ENCODE data around the gene DENND4A. TPM values are rescaled to one million over a fixed set of nuclear protein-coding genes. Genes with fewer than 3 reads are reported as not detected.

DENND4A gene
- total RNA-seq, 1 experiment from 2014 or later = 13.2 TPM

- Histone ChIP-seq H3K9me3 (ENCODE audit: low read depth, low read length, poor library complexity, severe bottlenecking) (no peaks in the 10 kb centered on the region), H3K4me3 (ENCODE audit: low read depth, low read length, poor library complexity, severe bottlenecking) (no peak overlapping the region), H3K27me3 (replicated peaks; ENCODE audit: insufficient read depth, low read depth, low read length, poor library complexity) (no peaks in the 10 kb centered on the region), H3K36me3 (ENCODE audit: insufficient read depth, low read length, poor library complexity, severe bottlenecking) (no peaks in the 10 kb centered on the region), H3K27ac (ENCODE audit: low read depth, low read length, poor library complexity, severe bottlenecking) (no peak overlapping the region), H3K4me1 (ENCODE audit: insufficient read depth, low read length, poor library complexity, severe bottlenecking) (no peaks in the 10 kb centered on the region)
- ChIA-PET CTCF (no interaction called here), POLR2A (ENCODE audit: low non-redundant PET) (no interaction called here)
- intact Hi-C loops (cut with micrococcal nuclease; ENCODE audit: unreplicated experiment) = no loop called here
- no peak for DNase-seq (ENCODE audit: low spot score)
- no TSS peak for BruUV-seq (replicated peaks)
- no peak for TF ChIP-seq EZH2 (IDR thresholded peaks at IDR 0.05; ENCODE audit: borderline replicate concordance, low read depth, low read length, poor library complexity, severe bottlenecking)
- TF ChIP-seq, protein P1, sequence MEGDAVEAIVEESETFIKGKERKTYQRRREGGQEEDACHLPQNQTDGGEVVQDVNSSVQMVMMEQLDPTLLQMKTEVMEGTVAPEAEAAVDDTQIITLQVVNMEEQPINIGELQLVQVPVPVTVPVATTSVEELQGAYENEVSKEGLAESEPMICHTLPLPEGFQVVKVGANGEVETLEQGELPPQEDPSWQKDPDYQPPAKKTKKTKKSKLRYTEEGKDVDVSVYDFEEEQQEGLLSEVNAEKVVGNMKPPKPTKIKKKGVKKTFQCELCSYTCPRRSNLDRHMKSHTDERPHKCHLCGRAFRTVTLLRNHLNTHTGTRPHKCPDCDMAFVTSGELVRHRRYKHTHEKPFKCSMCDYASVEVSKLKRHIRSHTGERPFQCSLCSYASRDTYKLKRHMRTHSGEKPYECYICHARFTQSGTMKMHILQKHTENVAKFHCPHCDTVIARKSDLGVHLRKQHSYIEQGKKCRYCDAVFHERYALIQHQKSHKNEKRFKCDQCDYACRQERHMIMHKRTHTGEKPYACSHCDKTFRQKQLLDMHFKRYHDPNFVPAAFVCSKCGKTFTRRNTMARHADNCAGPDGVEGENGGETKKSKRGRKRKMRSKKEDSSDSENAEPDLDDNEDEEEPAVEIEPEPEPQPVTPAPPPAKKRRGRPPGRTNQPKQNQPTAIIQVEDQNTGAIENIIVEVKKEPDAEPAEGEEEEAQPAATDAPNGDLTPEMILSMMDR (conservative IDR thresholded peaks at IDR 0.05; ENCODE audit: low read depth, low read length) = no peak
Observed at GRCh38 chr15:65806397-65806796, 14.3 kb upstream of the DENND4A start.

DNA sequence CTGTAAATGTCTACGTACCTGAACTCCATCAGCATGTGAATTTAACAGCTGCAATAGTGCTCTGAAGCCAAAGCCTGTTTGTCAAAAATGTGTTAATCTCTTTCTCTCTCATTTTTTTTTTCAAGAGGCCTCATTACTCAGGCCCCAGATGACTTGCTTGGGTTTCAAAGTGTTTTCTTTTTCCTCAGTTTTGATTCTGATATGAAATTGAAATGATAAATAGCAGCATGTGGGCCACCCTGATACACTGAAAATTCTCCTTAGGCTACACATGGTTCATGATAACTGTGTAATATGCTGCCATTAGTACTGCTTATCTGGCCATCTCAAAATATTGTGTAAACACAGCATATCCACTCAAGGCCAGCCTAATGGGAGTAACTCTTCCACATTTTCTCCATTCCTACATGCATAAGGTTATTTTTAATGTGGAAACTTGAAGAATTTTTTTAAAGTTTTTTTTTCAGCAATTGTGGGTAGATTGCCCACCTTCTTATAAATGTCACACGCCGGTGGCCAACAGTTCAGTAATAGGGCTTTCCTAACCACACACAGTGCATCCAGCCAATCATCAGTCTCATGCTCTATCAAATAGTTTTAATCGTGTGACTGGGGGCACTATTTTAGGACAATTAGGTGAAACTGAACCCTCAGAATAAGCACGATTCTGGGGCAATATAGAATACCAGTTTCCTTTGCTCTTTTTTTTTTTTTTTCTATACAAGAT lies 13.1 kb upstream of the DENND4A start:
- POLR2A ChIA-PET (ENCODE audit: low non-redundant PET) = no interaction called here
- intact Hi-C loops (cut with micrococcal nuclease; ENCODE audit: unreplicated experiment) = no loop called here
- Histone ChIP-seq H3K36me3 (ENCODE audit: insufficient read depth, low read length, poor library complexity, severe bottlenecking) (no peaks in the 10 kb centered on the region), H3K27me3 (replicated peaks; ENCODE audit: insufficient read depth, low read depth, low read length, poor library complexity) (no peaks in the 10 kb centered on the region), H3K4me1 (ENCODE audit: insufficient read depth, low read length, poor library complexity, severe bottlenecking) (peaks cover 3% of the 10 kb centered on the region), H3K9me3 (ENCODE audit: low read depth, low read length, poor library complexity, severe bottlenecking) (no peaks in the 10 kb centered on the region), H3K27ac (ENCODE audit: low read depth, low read length, poor library complexity, severe bottlenecking) (no peak overlapping the region), H3K4me3 (ENCODE audit: low read depth, low read length, poor library complexity, severe bottlenecking) (no peak overlapping the region)
- TF ChIP-seq, protein P1 (conservative IDR thresholded peaks at IDR 0.05; ENCODE audit: low read depth, low read length) = no peak
- no peak for TF ChIP-seq EZH2 (IDR thresholded peaks at IDR 0.05; ENCODE audit: borderline replicate concordance, low read depth, low read length, poor library complexity, severe bottlenecking)
- no peak for DNase-seq (ENCODE audit: low spot score)
- CTCF ChIA-PET = interaction anchor here (0.7 to 0.8 kb wide), 2 partner anchors 19 to 58 kb away, joined by 3 to 6 read pairs; no protein-coding TSS in a partner anchor
- BruUV-seq (replicated peaks) = no TSS peak

- ChIA-PET CTCF (interaction anchor here (0.8 to 1.1 kb wide), 2 partner anchors 20 to 58 kb away, joined by 3 read pairs; no protein-coding TSS in a partner anchor), POLR2A (ENCODE audit: low non-redundant PET) (no interaction called here)
- Histone ChIP-seq H3K27ac (ENCODE audit: low read depth, low read length, poor library complexity, severe bottlenecking) (no peak overlapping the region), H3K36me3 (ENCODE audit: insufficient read depth, low read length, poor library complexity, severe bottlenecking) (no peaks in the 10 kb centered on the region), H3K4me1 (ENCODE audit: insufficient read depth, low read length, poor library complexity, severe bottlenecking) (peaks cover 3% of the 10 kb centered on the region), H3K9me3 (ENCODE audit: low read depth, low read length, poor library complexity, severe bottlenecking) (no peaks in the 10 kb centered on the region), H3K27me3 (replicated peaks; ENCODE audit: insufficient read depth, low read depth, low read length, poor library complexity) (no peaks in the 10 kb centered on the region), H3K4me3 (ENCODE audit: low read depth, low read length, poor library complexity, severe bottlenecking) (no peak overlapping the region)
- intact Hi-C loops (cut with micrococcal nuclease; ENCODE audit: unreplicated experiment) = no loop called here
- DNase-seq (ENCODE audit: low spot score) = no peak
- no peak for TF ChIP-seq EZH2 (IDR thresholded peaks at IDR 0.05; ENCODE audit: borderline replicate concordance, low read depth, low read length, poor library complexity, severe bottlenecking)
- TF ChIP-seq, protein P1 (conservative IDR thresholded peaks at IDR 0.05; ENCODE audit: low read depth, low read length) = no peak
- no TSS peak for BruUV-seq (replicated peaks)
Observed at GRCh38 chr15:65804252-65804931, 12.3 kb upstream of the DENND4A start.

Data from A673 (cell line).